HT-29 (cell line): ENCODE data around the gene CTSE. TPM values are rescaled to one million over a fixed set of nuclear protein-coding genes. Genes with fewer than 3 reads are reported as not detected.
"Not testable (repeated sequence)": the region's sequence is repeated elsewhere in the genome, so short reads cannot be mapped to it uniquely, and the experiment has no call there.

ENCODE experiments used
- DNase-seq: peaks from one replicate; pipeline ENCODE4 v3.0.0-alpha.2; 2015; ENCODE audit warnings: low spot score
- total RNA-seq: library from RNA; depleted of rRNA; stranded (reverse); fragments of >200 nt; shearing (Covaris generic); gene quantifications from 2 replicates; pipeline ENCODE4 v1.2.3, GENCODE V29; 2014; rRNA removed

CTSE gene
- total RNA-seq: 6.6 and 9.1 TPM in 2 replicates

DNA sequence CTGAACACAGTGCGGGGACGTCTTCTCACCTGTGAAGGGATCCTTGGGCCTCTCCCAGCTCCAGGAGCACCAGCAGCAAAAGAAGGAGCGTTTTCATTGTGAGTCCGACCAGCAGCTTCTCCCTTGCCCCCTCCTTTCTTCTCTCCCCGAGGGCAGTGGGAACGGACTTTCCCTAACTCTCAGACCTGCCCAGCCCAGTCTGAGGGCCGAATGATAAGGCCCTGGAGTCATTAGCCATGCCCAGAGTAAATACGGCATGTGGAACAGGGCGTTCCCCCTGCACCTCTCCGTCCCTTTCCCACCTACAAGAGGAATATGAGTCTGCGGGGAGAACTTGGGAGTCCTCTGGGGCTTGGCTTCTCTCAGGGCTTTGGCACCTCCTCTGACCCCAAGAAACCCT lies at the start of gene CTSE:
TSS of gene CTSE (minus strand) at position 201 of the 400 bp plus-strand sequence. CDS start at position 97, 104 bp downstream.
- DNase-seq: no peak

DNA sequence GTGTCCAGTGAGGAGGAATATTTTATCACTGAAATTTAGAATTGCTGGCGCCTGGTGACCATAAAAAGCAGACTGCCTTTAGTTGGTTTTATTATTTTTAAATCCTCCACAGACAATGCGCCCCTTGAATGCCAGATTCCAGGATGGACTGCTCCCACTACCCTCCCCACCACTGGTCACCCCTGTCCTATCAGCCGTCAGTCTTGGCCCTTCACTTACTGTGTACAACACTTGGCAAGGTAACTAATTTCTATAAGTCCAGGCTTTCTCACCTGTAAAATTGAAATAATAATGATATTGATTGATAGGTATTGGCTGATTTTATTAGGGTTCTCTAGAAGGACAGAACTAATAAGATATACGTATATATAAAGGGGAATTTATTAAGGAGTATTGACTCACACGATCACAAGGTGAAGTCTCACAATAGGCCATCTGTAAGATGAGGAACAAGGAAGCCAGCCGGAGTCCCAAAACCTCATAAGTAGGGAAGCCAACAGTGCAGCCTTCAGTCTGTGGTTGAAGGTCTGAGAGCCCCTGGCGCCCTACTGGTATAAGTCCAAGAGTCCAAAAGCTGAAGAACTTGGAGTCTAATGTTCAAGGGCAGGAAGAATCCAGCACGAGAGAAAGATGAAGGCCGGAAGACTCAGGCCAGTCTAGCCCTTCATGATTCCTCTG lies 47.1 kb upstream of the CTSE start:
- DNase-seq: no peak

DNA sequence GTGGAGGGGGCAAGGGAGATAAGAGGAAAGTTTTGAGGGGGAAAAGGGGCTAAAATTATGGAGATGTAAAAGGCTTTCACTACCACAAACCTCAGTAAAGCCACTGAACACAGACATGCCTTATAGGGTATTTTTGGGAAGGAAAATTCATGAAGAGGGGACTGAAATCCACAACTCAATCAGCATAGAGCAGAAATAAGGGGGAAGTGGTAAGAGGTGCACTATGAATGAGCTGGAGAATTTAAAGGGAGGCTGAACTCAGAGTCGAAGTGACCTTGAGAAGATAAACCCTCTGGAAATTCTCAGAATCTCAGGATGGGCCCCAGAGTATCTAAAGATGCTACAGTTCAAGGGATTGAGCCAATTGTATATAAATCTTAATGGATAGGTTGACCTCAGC lies 44.6 kb upstream of the CTSE start:
- DNase-seq: no peak

DNA sequence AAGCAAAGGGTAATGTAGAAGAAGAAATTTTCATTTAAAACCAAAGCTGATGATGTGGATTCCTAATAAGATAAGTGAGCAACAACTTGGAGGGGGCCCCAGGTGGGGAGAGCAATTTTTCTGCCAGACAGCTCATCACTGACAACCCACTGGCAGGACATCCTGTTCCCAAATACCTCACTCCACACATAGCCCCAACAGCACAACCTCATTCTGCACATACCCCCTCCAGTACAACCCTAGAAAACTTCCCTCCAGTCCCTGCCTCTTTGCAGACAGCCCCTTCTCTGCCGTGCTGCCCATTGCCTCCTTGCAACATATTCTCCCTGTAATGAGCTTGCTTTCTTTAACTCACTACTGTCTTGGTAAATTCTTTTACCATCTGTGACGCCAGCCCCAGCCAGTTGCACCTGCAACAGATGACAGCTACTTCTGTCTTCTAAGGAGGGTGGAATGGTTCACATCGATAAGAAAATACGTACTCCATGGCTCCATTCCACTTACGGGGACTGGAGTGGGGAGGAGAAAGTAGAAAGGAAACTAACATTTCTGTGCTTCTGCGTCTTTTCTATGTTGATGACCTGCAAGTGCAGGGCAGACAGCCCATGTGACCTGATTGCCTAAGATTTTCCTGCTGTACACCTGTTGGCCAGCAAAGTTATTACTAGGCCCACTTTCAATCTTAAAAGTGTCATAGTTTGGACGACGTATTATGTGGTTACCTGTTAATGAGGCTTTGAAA lies 44.0 kb upstream of the CTSE start:
- DNase-seq: no peak

DNA sequence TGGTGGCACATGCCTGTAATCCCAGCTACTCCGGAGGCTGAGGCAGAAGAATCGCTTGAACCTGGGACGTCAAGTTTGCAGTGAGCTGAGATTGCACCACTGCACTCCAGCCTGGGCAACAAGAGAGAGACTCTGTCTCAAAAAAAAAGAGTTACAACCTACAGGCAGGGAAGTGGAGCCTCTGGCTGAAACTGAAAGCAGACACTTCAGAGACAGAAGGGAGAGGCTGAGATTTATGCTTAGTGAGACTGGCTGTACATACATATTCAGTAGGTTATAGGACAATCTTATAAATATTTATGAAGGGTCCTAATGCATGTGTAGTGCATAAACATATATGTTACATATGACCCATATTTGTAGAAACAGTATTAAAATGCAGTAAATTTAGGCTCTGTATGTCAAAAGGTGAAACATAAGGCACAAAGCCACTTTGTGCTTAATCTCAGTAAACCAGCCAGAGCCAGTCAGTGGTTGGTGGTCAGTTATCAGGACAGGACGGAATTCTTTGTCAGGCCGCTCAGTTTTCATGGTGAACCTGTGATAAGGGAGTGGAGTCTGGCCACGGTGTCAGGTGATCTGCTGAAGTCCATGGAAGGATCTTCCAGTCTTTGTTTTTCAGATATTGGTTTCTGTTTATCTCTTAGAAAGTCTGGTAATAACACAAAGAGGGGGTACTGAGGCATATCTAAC lies 42.9 kb upstream of the CTSE start:
- no peak for DNase-seq

DNA sequence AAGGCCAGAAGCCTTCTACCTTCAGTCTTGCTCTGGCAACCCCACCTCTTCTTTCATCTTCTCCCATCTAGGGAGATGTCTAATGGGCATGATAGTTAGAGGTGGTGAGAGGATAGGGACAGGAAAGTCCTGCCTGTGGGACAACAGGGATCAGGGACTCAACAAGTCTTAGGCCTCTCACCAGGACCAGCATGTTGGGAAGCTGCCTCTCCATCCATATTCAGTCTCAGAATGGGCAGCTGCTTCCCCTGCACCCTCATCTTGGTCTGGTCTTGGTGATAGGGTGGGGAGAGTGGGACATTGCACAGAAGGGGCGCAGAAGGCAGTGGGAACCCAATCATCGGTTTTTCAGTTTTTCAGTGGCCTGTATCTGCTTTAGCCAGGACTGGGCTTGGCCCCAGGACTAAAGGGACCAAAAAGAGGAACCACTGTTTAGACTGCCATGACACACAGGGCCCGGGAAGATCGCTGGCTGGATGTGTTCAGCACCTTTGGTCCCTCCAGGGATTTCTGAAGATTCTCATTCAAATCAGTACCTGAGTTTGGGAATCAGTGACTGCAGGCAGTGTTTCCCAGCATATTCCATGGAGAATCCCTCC lies 42.0 kb upstream of the CTSE start:
- no peak for DNase-seq

DNA sequence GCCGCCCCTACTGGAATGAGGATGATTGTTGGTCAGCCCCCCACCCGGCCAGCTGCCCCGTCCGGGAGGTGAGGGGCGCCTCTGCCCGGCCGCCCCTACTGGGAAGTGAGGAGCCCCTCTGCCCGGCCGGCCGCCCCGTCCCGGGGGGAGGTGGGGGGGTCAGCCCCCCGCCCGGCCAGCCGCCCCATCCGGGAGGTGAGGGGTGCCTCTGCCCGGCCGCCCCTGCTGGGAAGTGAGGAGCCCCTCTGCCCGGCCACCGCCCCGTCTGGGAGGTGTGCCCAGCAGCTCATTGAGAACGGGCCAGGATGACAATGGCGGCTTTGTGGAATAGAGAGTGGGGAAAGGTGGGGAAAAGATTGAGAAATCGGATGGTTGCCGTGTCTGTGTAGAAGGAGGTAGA lies 40.8 kb upstream of the CTSE start:
- not testable (repeated sequence) for DNase-seq

DNA sequence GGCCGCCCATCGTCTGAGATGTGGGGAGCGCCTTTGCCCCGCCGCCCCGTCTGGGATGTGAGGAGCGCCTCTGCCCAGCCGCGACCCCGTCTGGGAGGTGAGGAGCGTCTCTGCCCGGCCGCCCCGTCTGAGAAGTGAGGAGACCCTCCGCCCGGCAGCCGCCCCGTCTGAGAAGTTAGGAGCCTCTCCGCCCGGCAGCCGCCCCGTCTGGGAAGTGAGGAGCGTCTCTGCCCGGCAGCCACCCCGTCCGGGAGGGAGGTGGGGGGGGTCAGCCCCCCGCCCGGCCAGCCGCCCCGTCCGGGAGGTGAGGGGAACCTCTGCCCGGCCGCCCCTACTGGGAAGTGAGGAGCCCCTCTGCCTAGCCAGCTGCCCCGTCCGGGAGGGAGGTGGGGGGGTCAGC lies 40.3 kb upstream of the CTSE start:
- not testable (repeated sequence) for DNase-seq

DNA sequence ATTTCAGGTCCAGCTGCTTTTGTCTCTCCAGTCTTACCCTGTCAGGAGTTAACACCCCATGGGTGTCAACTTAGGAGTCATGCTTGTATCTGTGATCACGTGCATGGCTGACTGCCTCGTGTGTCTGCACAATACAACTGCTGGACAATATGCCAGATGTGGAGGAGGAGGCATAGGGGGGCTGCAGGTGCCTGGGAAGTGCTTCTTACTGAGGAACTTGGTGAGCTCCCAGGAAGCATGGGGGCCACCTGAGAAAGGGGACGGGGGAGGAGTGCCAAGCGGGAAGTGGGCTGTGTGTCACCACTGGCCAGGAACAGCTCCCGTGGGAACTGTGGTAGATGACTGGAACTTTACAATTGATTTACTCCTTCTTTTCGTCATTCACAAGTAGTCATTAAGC lies 38.8 kb upstream of the CTSE start:
- no peak for DNase-seq

DNA sequence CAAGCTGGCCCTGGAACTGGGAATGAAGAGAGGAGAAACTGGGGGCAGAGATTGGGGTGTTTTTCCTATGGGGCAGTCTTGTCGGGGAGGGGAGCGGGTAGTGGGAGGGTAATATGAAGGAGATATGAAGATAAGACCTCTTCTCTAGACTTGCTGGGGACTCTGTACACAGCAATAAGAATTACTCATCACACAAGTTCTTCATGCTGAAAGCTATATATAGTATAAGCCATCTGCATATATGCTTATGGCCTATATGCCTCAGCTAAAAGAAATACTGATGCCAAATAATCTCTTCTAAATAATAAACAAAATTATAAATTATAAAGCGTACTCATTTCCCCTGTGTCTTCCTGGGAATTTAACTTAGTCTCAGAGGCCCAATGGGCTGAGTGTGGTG lies 37.1 kb upstream of the CTSE start:
- no peak for DNase-seq

DNA sequence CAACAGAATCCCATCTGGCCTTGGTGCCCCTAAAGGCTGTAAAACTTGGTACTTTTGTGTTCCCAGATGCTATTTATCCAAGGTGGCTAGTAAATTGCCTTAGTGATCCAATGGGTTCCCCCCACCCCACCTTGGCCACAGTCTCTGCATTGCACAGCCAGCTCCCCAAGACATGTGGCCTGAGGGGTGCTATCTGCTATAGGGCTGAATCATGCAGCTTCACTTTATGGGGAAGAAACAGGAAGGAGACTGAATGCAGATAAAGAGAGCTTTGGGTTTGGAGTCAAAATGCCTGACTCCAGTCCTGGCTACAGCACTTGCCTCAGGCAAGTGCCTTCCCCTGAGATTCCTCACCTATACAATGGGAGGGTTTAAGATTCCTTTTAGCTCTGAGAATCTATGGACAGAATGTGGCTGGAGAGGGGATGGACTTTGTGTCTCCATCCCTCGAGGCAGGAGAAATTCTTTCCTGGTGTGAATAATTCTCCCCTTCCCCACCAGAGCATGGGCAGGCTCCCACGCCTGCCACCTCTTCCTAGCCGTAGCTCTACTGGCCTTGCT lies 35.7 kb upstream of the CTSE start:
- no peak for DNase-seq

DNA sequence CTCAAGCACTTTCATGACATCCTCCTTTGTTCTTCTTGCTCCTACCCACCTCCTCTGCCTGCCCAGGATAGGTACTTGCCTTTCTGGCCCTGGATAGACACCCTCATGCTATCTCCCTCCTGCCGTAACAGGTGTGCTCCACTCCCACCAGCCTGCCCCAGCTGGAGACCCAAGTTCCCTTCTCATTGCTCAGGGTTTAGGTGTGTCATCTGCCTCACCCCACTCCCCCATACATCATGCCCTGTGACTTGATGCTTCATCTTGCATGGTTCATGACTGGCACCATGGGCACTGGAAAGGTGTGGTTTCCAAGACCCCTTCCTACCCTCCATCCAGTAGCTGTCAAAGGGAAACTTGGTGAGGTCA lies 35.2 kb upstream of the CTSE start:
- DNase-seq: no peak

DNA sequence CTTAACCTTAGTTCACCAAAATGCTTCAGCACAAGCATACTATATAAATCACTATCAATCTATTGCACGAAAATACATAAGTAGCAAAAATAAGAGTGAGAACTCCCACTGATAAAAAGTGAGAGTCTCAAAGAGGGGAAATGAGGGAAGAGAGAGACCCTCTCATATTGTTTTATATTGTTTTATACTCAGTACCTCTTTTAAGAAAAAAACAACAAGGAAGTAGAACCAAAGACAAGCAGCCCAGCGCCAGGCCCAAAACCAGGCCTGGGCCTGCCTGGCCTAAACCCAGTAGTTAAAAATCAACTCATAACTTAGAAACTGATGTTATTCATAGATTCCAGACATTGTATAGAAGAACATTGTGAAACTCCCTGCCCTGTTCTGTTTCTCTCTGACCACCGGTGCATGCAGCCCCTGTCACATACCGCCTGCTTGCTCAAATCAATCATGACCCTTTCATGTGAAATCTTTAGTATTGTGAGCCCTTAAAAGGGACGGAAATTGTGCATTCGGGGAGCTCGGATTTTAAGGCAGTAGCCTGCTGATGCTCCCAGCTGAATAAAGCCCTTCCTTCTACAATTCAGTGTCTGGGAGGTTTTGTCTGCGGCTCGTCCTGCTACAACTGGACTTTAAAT lies 34.7 kb upstream of the CTSE start:
- DNase-seq: not testable (repeated sequence)

DNA sequence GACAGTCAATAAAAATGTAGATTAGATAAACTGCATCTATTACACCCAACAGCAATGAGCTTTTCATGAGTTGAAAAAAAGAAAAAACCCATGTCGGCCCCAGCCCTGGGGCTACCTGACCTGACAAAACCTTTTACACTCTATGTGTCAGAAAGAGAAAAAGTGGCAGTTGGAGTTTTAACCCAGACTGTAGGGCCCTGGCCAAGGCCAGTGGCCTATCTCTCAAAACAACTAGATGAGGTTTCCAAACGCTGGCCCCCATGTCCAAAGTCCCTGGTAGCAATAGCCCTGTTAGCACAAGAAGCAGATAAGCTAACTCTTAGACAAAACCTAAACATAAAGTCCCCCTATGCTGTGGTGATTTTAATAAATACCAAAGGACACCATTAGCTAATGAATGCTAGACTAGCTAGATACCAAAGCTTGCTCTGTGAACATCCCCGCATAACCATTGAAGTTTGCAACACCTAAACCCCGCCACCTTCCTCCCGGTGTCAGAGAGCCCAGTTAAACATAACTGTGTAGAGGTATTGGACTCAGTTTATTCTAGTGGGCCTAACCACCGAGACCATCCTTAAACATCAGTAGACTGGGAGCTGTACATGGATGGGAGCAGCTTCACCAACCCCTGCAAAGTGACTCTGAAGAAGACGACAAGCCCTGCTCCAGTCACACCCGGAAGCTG lies 32.1 kb upstream of the CTSE start:
- not testable (repeated sequence) for DNase-seq

DNA sequence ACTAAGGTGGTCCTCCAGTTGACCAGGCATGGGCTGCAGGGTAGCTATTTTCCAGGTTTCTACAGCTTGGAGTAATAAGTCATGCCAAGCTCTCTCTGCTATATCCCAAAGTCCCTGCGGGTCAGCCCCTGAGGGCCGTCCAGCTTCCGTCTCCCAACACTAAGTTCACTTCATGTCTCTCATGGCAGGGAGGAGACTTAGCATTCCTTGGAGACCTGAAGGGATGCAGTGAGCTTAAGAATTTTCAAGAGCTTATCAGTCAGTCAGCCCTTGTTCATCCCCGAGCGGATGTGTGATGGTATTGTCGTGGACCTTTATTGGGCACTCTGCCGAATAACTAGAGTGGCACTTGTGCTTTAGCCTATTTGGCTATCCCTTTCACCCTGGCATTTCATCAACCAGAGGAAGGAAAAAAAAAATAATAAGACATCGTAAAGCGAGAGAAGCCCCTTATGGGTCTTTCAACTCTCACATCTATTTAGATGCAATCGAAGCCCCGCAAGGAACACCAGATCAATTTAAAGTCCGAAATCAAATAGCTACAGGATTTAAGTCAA lies 31.5 kb upstream of the CTSE start:
- DNase-seq: not testable (repeated sequence)

DNA sequence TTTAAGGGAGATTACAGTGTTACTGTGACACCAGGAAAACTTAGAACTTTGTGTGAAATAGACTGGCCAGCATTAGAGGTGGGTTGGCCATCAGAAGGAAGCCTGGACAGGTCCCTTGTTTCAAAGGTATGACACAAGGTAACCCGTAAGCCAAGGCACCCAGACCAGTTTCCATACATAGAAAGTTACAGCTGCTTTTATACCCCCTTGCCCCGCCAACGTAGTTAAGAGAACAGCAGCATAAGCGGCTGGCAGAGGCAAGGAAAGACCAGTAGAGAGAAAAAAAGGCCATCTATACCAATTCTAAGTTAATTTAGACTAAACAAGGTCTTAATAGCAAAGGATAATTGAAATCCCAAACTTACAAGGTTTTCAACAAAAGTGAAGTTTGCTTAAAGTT lies 29.9 kb upstream of the CTSE start:
- DNase-seq: not testable (repeated sequence)

DNA sequence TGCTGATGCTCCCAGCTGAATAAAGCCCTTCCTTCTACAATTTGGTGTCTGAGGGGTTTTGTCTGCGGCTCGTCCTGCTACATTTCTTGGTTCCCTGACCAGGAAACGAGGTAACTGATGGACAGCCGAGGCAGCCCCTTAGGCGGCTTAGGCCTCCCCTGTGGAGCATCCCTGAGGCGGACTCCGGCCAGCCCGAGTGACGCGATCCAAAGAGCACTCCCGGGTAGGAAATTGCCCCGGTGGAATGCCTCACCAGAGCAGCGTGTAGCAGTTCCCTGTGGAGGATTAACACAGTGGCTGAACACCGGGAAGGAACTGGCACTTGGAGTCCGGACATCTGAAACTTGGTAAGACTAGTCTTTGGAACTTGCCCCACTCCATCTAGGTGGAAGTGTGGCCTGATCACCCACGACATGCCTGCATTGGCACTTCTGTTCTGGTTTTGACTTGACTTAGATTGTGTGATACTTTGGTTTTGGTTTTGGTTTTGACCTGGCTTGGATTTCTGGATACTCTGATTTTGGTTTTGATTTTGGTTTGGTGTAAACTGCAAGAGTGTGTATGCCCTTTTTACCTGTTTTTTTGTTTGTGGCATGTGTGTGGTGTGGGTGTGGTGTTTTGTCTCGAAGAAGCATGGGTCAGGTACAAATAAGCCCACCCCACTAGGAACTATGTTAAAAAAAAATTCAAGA lies 29.4 kb upstream of the CTSE start, which contains the start of gene RHEX:
TSS of gene RHEX (plus strand) at position 255 of the 692 bp plus-strand sequence. CDS start 44,656 bp downstream, outside the sequence.
- not testable (repeated sequence) for DNase-seq

DNA sequence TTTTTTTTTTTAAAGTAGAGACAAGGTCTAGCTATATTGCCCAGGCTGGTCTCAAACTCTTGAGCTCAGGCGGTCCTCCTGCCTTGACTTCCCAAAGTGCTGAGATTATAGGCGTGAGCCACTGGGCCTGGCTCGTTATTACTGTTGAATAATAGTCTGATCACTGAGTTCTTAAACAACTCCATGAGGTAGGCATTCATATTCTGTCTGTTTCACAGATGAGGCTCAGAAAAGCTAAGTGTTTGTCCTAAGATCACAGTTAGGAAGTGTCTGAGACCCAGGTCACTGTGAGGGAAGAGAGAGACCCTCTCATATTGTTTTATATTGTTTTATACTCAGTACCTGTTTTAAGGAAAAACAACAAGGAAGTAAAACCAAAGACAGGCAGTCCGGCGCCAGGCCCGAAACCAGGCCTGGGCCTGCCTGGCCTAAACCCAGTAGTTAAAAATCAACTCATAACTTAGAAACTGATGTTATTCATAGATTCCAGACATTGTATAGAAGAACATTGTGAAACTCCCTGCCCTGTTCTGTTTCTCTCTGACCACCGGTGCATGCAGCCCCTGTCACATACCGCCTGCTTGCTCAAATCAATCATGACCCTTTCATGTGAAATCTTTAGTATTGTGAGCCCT lies 28.7 kb upstream of the CTSE start:
- not testable (repeated sequence) for DNase-seq

DNA sequence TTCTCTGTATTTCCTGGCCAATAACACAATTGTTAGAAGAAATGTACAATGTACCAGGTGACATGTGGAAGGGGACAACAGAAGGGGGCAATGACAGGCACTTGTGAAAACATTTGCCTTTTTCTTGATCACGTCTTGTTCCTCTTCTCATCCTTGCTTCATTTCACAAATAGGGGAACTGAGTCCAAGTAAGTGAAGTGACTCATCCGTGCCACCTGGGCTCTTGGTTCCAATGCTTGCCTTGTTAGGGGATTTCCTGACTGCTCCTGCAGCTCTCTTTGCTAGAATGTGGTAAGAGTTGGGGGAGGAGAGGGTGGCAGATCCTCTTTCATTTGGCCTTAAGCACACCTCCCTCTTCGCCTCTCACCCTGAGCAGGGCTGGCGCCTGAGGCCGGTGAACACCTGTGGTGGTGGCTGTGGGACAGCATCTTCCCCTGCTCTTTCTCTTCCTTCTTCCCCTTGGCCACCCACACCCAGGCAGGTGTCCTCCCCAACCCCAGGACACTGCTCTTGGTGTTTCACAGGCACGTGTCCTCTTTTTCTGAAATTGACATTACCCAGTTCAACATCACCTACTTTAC lies 27.1 kb upstream of the CTSE start:
- no peak for DNase-seq
